ENCODE measurements around the gene ART4.

ART4 gene

DNA sequence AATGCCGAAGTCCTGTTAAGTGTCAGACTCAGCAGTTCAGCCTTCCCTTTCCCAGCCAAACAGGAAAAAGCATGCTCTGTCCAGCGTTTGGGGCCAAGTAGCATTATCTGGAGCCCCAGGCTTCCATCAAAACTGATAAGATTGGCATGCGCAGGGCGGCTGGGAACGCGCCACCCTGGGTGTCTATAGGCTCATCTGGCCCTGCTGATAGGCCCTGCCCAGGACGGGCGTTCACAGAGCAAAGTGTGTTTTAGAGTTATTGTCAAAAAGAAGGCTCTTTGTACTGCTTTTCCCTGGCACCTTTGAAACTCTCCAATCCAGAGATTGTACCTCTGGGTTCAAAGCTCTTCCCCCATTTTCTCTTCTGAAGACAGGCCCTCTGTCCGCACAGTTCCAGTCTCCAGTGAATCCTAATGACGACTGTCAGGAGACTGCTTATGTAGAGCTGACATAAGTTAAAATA lies at the start of gene ART4:
ART4 (minus strand) TSS at position 102 of the 463 bp plus-strand sequence. CDS start 413 bp downstream, outside the sequence.
- peak; percentile 33 for DNase-seq (ENCODE audit: low read depth)

DNA sequence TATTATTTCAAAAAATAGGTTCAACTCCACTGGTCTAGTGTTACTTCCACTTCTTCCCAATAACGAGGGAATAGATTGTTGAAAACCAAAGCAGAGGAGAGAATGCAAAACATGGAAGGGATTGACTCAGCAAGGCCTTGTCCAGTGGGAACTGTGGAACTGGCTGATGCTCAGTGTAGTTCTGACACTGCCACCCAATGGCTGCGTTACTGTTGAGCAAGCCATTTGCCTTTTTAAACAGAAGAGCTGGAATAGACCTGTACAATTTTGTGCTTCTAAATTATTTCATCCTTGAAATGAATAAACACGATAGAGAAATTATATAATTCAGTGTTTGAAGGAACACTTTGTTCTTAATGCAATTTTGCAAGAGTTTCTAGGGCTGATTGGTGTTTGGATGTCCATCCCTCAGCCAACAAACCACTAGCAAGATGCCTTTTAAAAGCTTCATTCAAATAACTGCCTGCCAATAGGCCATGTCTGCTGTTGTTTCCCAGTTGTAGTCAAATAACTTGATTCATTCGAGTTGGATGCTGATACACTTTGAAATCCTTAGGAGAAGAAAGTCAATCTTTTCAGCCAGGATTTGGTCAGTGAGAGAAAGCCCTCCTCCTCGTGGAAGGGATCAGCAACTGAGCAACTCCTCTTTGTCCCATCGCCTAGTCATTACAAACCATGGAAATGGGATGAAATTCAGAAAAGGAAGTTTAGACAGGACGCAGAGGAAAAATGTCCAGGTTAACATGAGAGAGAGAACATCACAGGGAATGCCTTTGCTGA lies 49.6 kb upstream of the ART4 start:
- peak; percentile 50 for DNase-seq (ENCODE audit: low read depth)

DNA sequence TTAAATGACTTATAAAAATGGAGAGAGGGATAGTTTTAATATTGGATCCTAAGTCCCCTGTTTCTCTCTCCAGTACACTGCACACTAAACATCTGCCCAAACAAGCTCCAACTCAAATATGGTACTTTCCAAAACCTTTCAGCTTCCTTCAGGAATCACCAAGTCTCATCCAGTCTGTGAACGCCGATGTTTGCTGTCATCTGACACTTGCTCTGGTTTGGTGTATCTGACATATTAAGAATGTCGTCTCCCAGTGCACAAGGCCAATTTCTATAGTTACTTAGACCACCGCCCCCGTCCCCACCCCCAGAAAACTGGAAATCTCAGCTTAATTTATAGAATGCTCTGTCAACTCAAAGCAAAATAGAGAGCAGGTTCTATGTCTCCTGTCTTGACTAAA lies 47.4 kb upstream of the ART4 start:
- no peak for DNase-seq (ENCODE audit: low read depth)

DNA sequence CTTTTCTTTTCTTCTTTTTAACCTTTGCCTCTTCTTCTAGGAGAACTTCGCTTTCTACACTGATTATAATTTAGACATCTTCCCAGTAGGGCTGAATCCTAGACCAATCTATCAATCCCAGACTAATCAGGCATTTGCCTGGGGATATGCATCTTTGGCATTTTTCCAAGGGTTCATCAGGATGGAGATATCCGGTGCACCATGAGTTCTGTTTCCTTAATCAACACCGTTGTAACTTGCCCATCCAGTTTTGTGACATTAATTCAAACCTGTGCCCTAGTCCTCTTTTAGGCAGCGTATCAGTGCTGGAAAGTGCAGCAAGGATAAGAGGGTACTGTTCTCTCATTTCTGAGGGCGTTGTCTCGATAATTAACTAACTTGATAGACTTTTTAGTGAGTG lies 42.9 kb upstream of the ART4 start:
- no peak for DNase-seq (ENCODE audit: low read depth)

DNA sequence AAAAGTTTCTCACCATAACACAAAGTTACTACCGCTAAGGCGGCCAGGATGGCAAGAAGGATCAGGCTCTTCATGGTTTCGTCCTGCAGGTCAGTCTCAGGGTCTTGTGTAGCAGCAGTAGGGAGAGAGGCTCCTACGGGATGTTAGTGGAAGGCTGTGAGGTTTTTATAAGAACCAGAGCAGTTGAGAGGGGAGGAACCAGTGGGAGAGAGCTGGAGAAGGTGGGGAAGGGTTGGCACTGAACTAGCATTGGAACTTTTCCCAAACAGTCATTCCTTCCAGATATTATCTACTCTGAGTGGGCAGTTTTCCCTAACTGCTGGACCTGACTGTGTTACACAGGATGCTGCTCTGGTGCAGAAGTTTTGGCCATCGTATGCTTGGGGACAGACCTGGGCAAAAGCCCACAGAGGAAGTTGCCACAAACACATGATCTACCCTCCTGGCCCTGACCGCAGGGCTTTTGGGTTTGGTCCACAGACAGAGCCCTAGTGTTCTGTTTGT lies 42.4 kb upstream of the ART4 start, which contains the start of gene MGP:
MGP (minus strand) TSS at position 137 of the 504 bp plus-strand sequence; CDS start at position 74, 63 bp downstream.
- DNase-seq (ENCODE audit: low read depth): peak; percentile 81

- DNase-seq (ENCODE audit: low read depth): peak; percentile 87
Measured at GRCh38 chr12:14884458-14884878, 41.1 kb upstream of the ART4 start.

- DNase-seq (ENCODE audit: low read depth): no peak
Measured at GRCh38 chr12:14883686-14884085, 40.4 kb upstream of the ART4 start.

DNA sequence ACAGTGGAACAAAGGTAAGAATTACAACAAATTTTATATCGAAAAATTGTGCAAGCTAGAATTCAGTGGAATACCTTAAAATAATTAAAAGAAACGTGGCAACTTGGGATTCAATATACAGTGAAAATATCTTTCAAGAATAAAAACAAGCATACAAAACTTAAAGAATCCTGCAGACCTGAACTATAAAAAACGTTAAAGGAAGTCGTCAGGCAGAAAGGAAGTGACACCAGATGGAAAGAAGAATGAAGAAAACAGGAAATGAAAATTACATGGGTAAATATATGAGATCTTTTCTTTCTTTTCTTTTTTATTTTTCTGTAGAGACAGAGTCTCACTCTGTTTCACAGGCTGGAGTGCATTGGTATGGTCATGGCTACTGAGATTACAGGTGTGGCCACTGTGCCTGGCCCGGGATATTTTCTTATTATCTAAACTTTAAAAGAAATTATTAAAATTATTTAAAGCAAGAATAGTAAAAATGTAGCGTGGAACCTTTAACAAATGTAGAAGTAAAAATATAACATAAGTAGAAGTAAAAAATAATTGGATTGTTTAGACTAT lies 37.6 kb upstream of the ART4 start:
- no peak for DNase-seq (ENCODE audit: low read depth)

DNA sequence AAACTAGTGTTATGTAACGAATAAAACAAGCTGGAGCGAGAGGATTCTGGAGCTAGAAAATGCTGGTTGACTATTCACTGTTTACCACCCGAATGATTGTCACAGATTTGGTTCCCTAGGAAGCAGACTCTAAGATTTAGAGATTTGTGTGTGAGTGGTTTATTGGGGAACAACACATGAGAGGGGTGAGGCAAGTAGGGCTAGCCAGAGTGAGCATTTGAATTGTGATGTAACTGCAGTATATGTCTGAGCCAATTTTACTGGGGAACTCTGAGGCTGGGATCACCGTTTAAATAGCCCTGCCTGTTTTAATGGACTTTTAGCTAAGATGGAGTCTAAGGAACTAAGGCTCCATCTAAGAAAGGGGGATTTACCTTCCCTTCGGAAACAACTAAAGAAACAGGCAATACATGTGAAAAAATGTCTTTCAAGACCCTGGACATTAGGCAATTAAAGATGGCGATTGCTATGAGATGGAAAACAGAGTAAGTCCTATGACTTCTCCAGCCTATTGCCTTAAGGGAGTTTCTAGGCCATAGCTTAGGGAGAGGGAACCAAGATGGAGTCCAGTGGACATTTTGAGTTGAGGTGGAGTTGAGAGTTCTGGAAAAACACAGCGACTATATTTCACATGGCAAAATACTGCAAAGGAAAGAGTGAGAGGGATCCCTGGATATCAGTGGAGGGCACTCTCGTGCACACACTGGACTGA lies 36.1 kb upstream of the ART4 start:
- DNase-seq (ENCODE audit: low read depth): no peak

DNA sequence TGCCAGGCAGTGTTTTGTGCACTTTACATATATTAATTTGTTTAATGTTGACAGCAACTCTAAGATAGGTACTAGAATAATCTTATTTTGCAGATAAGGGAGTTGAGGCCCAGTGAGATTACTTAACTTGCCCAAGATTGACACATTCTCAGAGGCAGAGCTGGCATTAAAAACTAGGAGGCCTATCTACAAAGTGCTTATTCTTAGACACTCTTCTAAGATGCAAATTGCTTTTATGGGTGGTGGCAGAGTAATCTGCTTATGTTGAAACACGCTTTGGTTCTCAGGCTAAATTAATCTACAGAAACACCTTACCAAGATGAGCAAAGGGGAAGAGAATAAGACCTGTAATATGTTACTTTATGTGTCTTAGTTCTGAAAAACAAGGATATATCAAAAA lies 35.2 kb upstream of the ART4 start:
- DNase-seq (ENCODE audit: low read depth): peak; percentile 14

DNA sequence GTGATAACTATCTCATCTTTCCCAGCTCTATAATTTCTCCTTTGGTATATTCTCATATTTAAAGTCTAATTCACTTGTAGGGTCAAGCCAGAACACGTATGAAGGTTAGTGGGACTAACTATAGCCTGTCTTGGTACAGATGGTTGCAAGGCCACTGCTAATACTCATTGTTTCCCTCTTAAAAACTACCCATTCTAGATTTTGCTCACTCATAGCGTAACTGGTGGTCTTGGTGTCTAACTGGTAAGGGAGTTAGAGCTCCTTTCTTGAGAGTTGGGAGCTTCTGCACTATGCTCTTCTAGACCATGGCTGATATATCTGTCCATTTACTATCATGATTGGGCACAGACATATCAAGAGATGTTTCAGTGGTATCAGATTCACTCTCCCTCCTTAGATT lies 33.5 kb upstream of the ART4 start:
- DNase-seq (ENCODE audit: low read depth): no peak

DNA sequence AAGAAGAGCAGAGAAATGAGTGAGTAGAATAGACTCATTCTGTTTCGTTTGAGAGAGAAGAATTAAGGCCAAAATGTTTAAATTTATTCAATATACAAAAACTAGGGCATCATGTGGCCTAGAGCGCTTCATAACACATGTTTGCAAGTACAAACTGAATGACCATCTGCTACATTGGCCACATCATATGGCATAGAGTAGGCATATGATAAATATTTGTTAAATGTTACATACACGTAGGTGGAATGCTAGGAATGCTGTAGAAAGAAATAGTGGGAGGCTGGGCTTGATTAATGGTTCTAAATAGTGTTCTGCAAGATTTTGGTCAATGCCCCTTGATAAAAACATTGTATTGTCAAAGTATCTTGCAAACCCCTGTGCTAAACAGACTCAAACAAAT lies 31.6 kb upstream of the ART4 start:
- peak; percentile 33 for DNase-seq (ENCODE audit: low read depth)

DNA sequence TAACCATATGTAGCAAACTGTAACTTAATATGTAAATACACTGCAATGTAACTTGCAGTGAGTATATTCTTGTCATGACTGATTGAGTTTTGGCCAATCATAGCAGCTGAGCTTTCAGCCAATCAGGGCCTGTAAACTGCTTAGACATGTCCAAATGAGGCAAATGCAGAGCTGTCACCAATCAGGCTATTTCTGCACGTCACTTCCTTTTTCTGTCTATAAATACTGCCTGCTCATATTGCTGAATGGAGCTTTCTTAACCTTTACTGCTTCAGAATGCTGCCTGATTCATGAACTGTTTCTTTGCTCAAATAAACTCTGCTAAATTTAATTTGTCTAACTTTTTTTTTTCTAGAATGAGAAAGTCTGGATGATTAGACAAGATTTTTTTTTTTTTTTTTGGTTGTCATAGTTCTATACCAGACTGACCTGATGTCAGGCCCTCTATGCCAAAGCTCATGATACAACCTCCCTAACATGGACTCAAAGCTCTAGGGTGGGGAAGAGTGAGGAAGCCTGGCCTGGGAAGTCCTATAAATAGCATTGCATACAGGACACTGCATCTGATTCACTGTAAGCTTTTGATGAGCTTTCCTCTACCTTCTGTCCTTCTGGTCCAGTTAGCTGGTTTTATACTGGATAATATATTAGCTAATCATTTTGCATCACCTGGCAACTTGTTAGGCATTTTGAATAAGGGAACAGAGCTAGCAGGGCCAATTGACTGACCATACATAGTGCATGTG lies 30.3 kb upstream of the ART4 start:
- DNase-seq (ENCODE audit: low read depth): no peak

- DNase-seq (ENCODE audit: low read depth): peak; percentile 24
Measured at GRCh38 chr12:14871886-14872285, 28.6 kb upstream of the ART4 start.

DNA sequence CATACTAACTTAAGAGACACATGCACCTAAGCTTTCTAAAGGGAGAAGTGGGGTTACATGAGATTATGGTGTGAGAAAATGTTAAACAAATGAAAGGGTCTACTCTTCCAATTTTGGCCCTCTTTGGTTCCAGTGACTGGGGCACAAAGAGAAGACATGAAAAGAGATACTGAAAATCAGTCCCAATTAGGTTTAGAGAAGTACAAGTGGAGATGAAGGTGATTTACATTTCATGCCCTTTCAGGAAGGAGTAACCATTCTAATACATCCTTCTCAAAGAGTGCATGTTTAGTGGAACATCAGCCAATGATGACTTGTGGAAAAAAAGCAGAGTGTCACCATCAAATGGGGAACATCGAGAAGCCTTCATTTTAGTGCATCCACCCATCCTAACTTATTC lies 27.9 kb upstream of the ART4 start:
- DNase-seq (ENCODE audit: low read depth): no peak

DNA sequence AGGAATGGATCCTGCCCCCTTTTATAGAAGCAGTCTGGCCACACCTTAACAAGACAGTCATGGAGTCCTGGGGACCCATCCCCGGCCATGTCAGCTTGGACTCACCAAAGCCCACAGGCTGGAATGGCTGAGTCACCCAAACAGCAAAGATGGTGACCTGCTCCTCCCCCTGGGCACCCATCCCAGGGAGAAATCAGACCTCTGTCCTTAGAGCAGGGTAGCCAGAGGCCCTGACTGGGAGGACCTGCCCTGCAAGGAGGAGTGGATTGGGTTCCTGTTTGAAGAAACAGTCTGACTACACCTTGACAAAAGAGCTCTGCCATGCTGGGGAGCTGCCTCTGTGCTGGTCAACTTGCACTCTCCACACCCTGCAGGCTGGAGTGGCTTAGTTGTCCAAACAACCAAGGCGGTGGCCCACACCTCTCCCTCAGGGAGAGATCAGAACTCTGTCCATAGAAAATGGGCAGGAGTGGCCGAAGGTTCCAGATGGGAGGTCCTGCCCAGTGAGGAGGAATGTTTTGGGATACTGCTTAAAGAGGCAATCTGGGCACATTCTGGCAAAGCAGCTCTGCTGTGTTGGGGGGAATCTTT lies 25.7 kb upstream of the ART4 start:
- no peak for DNase-seq (ENCODE audit: low read depth)

DNA sequence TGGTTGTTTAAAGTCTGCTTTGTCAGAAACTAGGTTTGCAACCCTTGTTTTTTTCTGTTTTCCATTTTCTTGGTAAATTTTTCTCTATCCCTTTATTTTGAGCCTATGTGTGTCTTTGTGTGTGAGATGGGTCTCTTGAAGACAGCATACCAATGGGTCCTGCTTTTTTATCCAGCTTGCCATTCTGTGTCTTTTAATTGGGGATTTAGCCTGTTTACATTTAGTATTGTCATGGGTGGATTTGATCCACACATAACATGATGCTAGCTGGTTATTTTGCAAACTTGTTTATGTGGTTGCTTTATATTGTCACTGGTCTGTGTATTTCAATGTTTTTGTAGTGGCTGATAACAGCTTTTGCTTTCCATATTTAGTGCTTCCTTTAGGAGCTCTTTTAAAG lies 17.2 kb upstream of the ART4 start:
- DNase-seq (ENCODE audit: low read depth): no peak

DNA sequence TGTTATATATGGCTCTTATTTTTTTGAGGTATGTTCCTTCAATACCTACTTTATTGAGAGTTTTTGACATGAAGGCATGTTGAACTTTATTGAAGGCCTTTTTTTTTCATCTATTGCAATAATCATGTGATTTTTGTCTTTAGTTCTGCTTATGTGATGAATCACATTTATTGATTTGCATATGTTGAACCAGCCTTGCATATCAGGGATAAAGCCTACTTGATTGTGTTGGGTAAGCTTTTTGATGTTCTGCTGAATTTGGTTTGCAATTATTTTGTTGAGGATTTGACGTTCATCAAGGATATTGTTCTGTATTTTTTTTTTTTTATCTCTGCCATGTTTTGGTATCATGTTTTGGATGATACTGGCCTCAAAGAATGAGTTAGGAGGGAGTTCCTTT lies 15.2 kb upstream of the ART4 start:
- DNase-seq (ENCODE audit: low read depth): no peak

- DNase-seq (ENCODE audit: low read depth): no peak
Measured at GRCh38 chr12:14854586-14855183, 11.4 kb upstream of the ART4 start.

- DNase-seq (ENCODE audit: low read depth): no peak
Measured at GRCh38 chr12:14853961-14854360, 10.6 kb upstream of the ART4 start.

GRCh38 chr12:14852880-14853279 lies 9.6 kb upstream of the ART4 start:
- DNase-seq (ENCODE audit: low read depth): no peak

Measured in amniotic epithelial cell (primary cell).